Stimulated activated CD4-positive, alpha-beta T cell treated with anti-CD3 and anti-CD28 coated beads, Interleukin-2, amount 100 ng/mL, for 24 hours (primary cell): ENCODE measurements around the gene MAEL.

Experiments
- DNase-seq, 2 donors: peaks; one replicate each; pipeline ENCODE4 v3.0.0-alpha.2; 2020

MAEL gene

GRCh38 chr1:166988974-166989515 lies at the start of gene MAEL:
Gene MAEL (plus strand): TSS chr1:166989280. CDS start chr1:166989353, 73 bp downstream.
- no peak for DNase-seq

GRCh38 chr1:166939741-166940375 lies 49.2 kb upstream of the MAEL start:
- no peak for DNase-seq

DNA sequence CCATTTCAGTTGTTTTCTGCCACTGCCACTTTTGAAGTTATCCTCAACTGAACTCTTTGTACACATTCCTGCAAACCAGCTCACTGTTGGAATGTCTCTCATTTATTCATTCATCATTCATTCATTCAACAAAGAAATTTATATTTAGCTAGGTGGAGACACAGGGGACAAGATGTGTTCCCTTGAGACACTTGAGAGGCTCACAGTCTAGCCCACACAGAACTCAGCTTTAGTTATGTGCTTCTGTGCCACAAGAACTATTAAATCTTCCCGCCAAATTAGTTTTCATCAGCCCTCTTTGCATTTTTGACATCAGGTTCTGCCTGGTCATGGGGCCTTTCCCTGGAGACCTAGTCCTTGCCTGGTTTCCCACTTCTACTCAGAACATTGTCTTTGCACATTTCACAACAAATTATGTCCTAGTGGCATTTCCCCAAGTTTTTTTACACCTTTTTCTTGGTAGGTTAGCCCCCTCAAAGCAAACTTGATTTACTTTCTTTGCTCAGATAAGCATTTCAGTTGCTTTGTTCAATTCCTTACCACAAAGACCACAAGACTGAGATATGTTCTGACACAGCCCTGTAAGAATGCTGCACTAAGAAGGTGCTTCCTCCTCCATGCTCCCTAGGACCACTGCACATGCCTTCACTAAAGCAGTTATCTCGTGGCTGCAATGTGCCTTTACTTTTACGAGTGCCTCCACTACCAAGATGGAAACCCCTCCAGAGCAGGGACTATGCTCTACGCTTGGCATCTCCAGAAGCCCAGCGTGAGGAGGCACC lies 44.7 kb upstream of the MAEL start:
- DNase-seq = no peak

GRCh38 chr1:166947398-166948043 lies 41.6 kb upstream of the MAEL start:
- DNase-seq = peak in 1 of 2 donors; percentile 11

DNA sequence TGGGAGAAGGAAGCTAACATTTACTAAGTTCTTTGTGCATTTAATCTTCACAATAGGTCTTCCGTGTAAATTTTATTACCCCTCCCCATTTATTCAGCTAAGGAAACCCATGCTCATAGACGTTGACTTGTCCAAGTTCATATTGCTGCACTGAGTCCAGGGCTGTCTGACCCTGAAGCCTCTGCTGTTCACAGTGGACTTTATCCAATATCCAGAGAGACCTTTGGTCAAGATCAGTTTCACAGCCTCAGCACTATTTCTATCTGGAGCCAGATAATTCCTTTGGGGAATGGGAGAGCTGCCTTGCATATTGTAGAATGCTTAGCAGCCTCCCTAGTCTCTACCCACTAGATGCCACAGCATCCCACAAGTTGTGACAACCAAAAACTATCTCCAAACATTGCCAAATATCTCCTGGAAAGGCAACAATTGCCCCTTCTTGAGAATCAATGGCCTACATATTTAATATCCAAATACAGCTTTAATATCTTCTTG lies 40.2 kb upstream of the MAEL start:
- DNase-seq = no peak

- DNase-seq = no peak
Observed at GRCh38 chr1:166950156-166950555, 38.9 kb upstream of the MAEL start.

DNA sequence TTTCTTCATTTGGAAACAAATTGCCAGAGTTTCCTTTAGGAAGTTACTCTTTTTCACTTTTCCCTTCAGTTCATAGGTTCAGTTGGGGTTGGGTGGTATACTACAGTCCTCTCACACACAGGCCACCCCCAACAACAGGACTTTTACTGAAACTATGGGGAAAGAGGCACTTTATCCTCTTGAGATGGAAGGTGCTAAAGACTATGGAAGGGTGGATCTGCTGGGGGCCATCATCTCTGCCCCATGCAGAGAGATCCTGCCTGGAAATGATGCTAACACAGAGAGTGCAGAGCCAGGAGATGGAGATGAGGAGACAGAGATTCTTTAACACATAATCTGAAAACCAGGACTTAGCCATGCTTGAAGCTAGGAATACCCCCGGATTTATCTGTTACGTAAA lies 38.0 kb upstream of the MAEL start:
- DNase-seq = no peak

DNA sequence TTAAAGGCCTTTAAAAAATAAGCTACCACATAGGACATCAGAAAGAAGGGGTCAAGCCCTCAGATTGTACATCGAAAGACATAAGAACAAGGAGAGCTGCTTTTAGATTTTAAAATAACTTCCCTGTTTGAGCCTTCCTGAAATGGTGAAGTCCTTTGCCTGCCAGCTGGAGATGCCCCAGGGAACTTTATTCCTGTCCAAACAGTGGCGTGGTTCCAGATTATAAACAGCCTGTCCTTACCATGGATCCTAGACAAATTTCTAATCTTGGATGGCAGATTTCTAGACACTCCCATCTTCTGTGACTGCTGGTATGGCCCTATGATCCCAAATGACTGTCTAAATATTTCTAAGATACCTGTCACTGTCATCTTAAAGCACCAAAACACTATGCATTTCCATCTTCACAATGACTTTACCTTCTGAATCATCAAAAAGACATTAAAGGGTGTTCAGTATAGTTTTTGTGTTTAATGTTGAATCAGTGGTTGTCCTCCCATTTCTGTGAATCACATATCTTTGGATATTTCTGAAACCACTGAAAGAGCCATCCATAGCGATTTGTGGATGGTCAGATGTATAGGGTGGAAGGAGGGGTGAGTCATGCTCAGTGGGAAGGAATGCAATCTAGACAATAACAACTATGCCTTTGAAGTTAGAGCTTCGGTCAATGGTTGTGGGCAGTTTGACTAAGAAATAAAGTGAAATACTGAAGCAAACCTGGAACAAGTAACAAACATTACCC lies 36.9 kb upstream of the MAEL start:
- no peak for DNase-seq

- no peak for DNase-seq
Observed at GRCh38 chr1:166953491-166953890, 35.6 kb upstream of the MAEL start.

DNA sequence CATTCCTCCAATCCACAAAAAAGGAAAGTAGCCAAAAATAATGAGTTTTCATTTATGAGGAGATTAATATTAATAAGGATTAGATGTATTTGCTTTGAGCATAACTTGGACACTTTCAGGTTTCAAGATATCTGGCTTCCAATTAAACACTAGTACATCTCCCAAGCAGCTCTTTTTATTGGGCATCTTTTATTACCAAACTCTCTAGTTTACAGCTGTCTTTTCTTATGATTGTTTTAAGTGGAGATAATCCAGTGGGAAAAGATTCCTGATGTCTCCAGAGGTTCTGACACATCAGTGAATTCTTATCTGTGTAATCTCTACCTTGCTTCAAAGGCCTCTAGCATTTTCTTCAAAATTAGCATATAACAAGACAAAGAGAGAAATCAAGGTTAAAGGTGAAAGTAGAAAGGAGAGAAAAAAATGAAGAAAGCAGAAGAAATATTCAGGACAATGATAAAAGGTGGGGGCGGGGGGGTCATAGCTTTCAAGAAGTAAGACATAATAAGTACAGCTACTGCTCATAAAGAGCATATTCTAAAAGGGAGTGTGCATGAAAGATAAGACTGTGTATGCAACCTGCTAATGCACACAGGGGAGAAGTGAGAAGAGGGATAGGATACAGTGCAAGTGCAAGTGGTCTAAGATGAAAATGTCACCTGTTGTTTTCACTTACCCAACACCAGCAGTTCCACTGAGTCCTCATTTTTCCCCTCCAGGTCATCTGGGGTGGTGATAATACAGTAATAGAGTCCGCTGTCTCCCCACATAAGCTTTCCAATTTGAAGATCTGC lies 32.8 kb upstream of the MAEL start:
- no peak for DNase-seq

GRCh38 chr1:166956872-166957271 lies 32.2 kb upstream of the MAEL start:
- no peak for DNase-seq

DNA sequence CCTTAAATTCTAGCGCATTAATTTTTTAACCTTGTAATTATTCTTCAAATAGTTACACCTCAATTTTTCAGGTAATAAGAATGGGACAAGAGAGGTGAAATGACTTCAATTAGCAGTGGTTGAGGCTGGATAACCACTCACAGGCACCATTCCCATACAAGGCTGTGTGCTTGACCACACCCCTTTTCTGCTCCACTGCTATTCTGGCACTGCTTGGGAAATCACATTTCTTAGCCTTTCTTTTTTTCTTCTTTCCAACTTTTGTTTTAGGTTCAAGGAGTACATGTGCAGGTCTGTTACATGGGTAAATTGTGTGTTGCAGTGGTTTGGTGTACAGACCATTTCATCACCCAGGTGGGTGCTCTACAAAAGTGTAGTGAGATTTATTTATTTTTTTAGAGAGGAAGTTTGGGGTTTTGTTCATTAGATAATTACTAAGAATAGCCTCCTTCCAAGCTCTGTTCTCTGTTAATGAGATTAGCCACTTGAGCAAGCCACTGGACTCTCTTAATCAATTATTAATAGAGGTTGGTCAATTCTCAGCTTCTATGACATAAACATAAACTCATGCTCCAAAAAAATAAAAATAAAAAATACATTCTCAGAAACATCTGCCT lies 28.1 kb upstream of the MAEL start:
- DNase-seq = no peak

- DNase-seq = no peak
Observed at GRCh38 chr1:166969074-166969677, 19.9 kb upstream of the MAEL start.

DNA sequence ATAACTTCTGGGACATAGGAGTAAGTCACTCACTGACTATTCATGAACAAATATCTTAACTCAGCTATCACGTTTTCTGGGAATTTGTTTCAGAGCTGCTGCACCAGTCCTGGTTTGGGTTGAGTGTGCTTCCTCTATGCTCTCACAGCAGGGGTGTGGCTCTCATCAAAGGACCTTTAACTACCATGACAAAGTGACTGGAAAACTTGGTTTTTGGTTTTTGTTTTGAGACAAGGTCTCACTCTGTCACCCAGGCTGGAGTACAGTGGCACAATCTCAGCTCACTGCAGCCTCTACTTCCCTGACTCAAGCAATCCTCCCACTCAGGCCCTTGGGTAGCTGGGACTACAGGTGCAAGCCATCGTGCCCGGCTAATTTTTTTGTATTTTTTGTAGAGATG lies 17.8 kb upstream of the MAEL start:
- DNase-seq = no peak

DNA sequence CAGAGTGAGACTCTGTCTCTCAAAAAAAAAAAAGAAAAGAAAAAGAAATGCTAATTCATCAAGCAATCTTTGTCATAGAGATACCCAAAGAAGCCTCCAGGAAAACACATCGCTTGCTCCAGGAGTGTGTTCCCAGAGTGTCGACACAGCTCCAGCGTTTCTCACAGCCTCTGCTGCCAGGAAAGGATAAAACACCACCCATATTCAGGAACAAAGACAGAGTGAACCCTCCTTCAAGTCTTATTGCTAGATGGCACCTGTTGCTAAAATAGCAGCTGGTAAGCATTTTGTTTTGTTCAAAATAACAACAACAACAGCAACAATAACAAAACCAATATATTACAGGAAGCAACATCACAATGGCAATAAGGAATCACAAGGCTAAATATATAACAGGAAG lies 16.9 kb upstream of the MAEL start:
- no peak for DNase-seq

DNA sequence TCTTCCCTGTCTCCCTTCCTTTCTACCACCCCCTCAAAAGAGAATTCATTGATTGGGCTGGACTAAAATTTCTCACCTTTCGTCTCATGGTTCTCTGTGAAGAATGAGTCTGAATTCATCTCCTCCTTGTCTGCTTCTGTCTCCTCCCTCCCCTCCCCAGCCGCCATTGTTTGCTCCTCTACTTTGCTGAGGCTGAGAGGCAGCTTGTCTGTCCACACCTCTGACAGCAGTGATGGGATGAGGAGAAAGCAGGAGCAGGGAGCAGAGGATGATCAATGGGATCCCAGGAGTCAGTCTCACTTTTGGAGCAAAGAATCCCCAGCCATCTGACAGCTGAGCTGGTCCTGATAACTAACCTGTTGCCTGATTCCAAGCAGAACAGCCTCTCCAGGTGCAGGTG lies 16.3 kb upstream of the MAEL start:
- DNase-seq = no peak

- peak; percentile 56 to 62 for DNase-seq
Observed at GRCh38 chr1:166974647-166975345, 14.3 kb upstream of the MAEL start.

DNA sequence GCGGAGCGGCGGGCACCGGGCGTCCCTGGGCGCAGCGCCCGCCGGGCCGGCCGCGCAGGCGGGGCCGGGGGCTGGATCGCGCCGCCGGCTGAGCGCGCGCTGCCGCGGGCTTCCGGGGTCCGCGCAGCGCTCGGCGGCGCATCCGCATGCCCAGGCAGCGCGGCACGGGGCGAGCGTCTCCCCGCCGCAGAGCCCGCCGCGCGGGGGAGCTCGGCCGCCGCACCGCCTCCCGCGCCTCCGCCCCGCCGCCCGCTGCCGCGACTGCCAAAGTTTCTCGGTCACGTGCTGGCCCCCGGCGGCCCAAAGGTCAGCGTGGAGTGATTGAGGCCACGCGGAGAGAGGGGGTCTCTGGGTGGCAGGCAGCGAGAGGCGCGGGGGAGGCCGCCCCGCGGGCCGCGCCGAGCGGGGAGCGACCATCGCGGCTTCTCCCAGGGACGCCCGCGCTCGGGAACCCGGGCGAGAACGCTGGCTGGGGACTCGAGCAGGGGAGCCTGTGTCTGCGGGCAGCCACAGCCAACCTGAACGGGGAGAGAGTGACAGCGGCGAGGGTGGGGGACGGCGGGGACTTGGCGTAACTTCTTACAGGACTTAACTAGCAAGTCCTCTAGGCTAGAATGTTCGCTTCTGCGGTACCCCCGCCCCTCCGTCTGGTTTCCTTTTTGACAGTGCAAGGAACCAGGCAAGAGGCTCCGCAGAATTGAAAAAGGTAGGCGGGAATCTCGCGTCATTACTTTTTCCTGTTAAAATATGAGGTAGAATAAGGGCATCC lies 13.5 kb upstream of the MAEL start, which contains the start of gene ILDR2:
TSS of gene ILDR2 (minus strand) at position 180 of the 769 bp plus-strand sequence. CDS start 272 bp downstream, outside the sequence.
- DNase-seq = peak; percentile 73 to 77

DNA sequence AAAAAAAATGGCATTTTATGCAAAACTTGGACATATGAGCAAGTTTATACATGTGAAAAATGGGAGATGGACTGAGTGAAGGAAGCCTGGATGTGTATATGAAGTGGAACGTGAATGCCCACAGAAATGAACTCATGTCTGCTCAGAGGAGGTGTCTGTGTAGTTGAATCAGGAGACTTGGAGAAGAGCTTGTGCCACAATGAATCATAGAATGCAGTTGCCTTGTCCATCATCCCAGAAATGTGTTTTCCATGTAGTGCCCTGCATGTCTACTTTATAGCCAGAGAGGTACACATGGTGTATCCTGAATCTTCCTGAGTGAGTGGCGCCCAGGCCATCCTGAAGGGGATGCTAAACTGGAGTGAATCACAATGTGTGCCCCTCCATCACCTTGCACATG lies 11.1 kb upstream of the MAEL start:
- no peak for DNase-seq
